WTC11 (cell line): ENCODE data around the gene SOAT1.

Experiments
- CTCF ChIP-seq: fragments of 200-600 bp; IDR thresholded peaks from 2 replicates; pipeline ENCODE4 v1.8.0; 2022; ENCODE audit warnings: antibody characterized with exemption
- ELF4 ChIP-seq: sonication (generic); formaldehyde crosslinking; IDR thresholded peaks from 2 replicates; pipeline ENCODE4 v1.8.1; 2022; ENCODE audit warnings: low read depth, mild to moderate bottlenecking, moderate library complexity, missing genetic modification reagents
- ETV6 ChIP-seq: sonication (generic); formaldehyde crosslinking; IDR thresholded peaks from 2 replicates; pipeline ENCODE4 v1.8.1; 2022; ENCODE audit warnings: mild to moderate bottlenecking, missing genetic modification reagents
- FOXP1 ChIP-seq: sonication (generic); formaldehyde crosslinking; IDR thresholded peaks from 2 replicates; pipeline ENCODE4 v1.8.0; 2022; ENCODE audit warnings: missing genetic modification reagents, mild to moderate bottlenecking, moderate library complexity, borderline replicate concordance
- NR3C1 ChIP-seq: sonication (generic); formaldehyde crosslinking; conservative IDR thresholded peaks from 2 replicates; pipeline ENCODE4 v1.8.1; 2023; ENCODE audit warnings: low read depth, mild to moderate bottlenecking, missing genetic modification reagents
- SP1 ChIP-seq: sonication (generic); formaldehyde crosslinking; conservative IDR thresholded peaks from 2 replicates; pipeline ENCODE4 v1.8.1; 2022; ENCODE audit warnings: missing genetic modification reagents
- ZNF423 ChIP-seq: fragments of 250-450 bp; sonication (Bioruptor Pico); IDR thresholded peaks from 2 replicates; pipeline ENCODE4 v2.1.2; 2022; ENCODE audit warnings: mild to moderate bottlenecking, moderate library complexity
- ZNF512 ChIP-seq: sonication (generic); formaldehyde crosslinking; IDR thresholded peaks from 2 replicates; pipeline ENCODE4 v1.8.1; 2022; ENCODE audit warnings: missing genetic modification reagents, borderline replicate concordance

DNA sequence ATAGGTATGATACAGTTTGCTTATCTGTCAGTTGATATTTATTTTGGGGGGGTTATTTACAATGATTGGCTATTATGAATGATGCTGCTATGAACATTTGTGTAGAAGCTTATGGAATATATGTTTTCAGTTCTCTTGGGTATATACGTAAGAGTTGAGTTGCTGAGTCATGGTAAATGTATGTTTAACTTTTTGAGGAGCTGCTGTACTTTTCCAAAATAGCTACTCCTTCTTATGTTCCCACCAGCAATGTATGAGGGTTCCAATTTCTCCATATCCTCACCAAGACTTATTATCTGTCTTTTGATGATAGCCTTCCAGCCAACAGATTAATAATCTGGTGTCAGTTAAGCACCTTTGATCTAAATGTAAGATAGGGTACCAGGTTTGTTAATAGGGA lies 11.9 kb downstream of the SOAT1 start:
- TF ChIP-seq CTCF (no peak), NR3C1 (CRISPR knock-in tag) (no peak), ETV6 (CRISPR knock-in tag) (no peak), ZNF512 (CRISPR knock-in tag) (no peak), ZNF423 (CRISPR knock-in tag) (no peak), SP1 (CRISPR knock-in tag) (no peak), ELF4 (CRISPR knock-in tag) (no peak), FOXP1 (no peak)
